ENCODE results near the gene ZNF678.

The ZNF678 gene

DNA sequence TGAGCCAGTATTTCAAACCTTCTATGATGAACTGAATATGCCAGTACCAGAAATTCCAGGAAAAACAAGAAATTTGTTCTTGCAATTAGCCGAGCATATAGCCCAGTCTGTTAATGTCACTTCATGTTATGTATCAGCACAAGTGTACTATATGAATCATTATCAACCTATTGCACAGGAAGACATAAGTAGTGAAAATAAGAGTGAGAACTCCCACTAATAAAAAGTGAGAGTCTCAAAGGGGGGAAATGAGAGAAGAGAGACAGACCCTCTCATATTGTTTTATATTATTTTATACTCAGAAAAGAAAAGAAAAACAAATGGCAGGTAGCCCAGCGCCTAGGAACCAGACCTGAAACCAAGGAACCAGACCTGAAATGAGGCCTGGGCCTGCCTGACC lies 155.6 kb downstream of the ZNF678 start:
- DNase-seq (ENCODE audit: low spot score), result no peak
- Histone ChIP-seq H3K4me3 (no peak overlapping the region), H3K27ac (no peak overlapping the region)
- TF ChIP-seq, protein P1, sequence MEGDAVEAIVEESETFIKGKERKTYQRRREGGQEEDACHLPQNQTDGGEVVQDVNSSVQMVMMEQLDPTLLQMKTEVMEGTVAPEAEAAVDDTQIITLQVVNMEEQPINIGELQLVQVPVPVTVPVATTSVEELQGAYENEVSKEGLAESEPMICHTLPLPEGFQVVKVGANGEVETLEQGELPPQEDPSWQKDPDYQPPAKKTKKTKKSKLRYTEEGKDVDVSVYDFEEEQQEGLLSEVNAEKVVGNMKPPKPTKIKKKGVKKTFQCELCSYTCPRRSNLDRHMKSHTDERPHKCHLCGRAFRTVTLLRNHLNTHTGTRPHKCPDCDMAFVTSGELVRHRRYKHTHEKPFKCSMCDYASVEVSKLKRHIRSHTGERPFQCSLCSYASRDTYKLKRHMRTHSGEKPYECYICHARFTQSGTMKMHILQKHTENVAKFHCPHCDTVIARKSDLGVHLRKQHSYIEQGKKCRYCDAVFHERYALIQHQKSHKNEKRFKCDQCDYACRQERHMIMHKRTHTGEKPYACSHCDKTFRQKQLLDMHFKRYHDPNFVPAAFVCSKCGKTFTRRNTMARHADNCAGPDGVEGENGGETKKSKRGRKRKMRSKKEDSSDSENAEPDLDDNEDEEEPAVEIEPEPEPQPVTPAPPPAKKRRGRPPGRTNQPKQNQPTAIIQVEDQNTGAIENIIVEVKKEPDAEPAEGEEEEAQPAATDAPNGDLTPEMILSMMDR (IDR thresholded peaks at IDR 0.05), result no peak

DNA sequence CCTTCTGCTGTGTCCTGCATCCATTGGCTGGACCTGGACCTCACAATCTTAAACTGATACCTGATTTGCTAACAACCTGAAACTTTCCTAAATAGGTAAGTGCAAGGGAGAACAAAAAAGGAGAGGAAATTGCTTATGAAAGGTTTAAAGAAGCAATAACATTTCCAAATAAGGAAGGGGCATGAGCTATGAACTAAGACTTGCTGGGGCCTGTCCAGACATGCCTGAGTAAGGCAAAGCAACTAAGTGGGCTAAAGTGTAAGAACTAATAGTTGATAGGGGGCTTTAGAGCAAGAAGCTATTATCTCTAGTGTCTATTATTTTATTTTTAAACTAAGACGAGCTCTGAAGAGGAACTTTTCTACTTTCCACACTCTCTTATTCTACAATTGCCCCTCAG lies 160.1 kb downstream of the ZNF678 start:
- H3K27ac ChIP-seq, result no peak overlapping the region
- no peak for DNase-seq (ENCODE audit: low spot score)
- no peak overlapping the region for H3K4me3 ChIP-seq
- TF ChIP-seq, protein P1 (IDR thresholded peaks at IDR 0.05), result no peak

DNA sequence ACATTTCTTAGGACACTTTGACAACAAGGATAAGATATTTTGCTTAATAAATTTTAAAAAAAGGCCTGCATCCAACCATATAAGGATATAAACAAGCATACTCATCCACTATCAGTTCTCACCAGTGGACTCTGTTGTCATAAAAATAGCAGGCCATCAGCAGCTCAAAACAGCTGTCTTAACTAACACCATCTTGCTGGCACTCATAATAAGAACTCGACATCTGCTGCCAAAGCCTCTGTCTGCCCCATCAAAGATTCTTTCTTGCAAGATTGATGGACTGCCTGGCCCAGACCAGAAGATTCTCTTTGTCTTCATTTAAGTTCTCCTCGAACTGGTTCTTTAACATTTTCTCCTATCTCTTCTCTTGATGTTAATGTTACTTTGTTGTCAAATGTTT lies 161.7 kb downstream of the ZNF678 start:
- no peak for DNase-seq (ENCODE audit: low spot score)
- TF ChIP-seq, protein P1 (IDR thresholded peaks at IDR 0.05), result no peak
- H3K4me3 ChIP-seq, result no peak overlapping the region
- no peak overlapping the region for H3K27ac ChIP-seq

DNA sequence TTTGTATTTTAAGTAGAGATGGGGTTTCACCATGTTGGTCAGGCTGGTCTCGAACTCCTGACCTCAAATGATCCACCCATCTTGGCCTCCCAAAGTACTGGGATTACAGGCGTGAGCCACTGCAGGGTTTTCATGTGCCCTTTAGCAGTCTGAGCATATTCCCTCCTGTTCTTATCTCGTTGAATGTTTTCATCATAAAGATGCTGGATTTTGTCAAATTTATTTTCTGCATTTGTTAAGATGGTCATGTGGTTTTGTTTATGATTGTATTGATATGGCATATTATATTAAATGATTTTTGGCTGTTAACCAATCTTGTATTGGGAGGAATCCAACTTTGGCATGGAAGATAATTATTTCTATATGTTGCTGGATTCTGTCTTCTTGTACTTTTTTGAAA lies 163.0 kb downstream of the ZNF678 start:
- Histone ChIP-seq H3K27ac (no peak overlapping the region), H3K4me3 (no peak overlapping the region)
- no peak for DNase-seq (ENCODE audit: low spot score)
- TF ChIP-seq, protein P1 (IDR thresholded peaks at IDR 0.05), result no peak

All from coronary artery (tissue), 2 donors.